Activated CD8-positive, alpha-beta memory T cell treated with anti-CD3 and anti-CD28 coated beads, Interleukin-2, amount 50 U/mL, for 48 hours (primary cell): Measurements from ENCODE around the gene GZMA.

Experiments
- DNase-seq: peaks from one replicate; pipeline ENCODE4 v3.0.0-alpha.2; 2020

The GZMA gene

GRCh38 chr5:55110217-55110616, 7.8 kb downstream of the GZMA start:
- DNase-seq = no peak

- DNase-seq = no peak
Measured at GRCh38 chr5:55113327-55113726, 10.9 kb downstream of the GZMA start.

- no peak for DNase-seq
Measured at GRCh38 chr5:55114061-55114460, 11.6 kb downstream of the GZMA start.

- DNase-seq = no peak
Measured at GRCh38 chr5:55123365-55123764, 20.9 kb downstream of the GZMA start.

GRCh38 chr5:55134053-55134722, 31.7 kb downstream of the GZMA start:
- DNase-seq = peak; percentile 60

GRCh38 chr5:55136521-55136920, 34.1 kb downstream of the GZMA start:
- DNase-seq = no peak

- DNase-seq = no peak
Measured at GRCh38 chr5:55140908-55141665, 38.6 kb downstream of the GZMA start.

- peak; percentile 56 for DNase-seq
Measured at GRCh38 chr5:55141945-55142690, 39.7 kb downstream of the GZMA start.

- DNase-seq = no peak
Measured at GRCh38 chr5:55143624-55144023, 41.2 kb downstream of the GZMA start.

- no peak for DNase-seq
Measured at GRCh38 chr5:55146080-55146479, 43.6 kb downstream of the GZMA start.

GRCh38 chr5:55146543-55147151, 44.2 kb downstream of the GZMA start:
- peak; percentile 85 for DNase-seq

GRCh38 chr5:55149308-55149795, 46.9 kb downstream of the GZMA start:
- DNase-seq = no peak

GRCh38 chr5:55151923-55152842, 49.7 kb downstream of the GZMA start:
- DNase-seq = no peak

GRCh38 chr5:55154873-55155272, 52.4 kb downstream of the GZMA start:
- DNase-seq = no peak
